GM12874 (cell line): ENCODE results near the gene SMAP1.

Experiments
- TF ChIP-seq, protein P1 (sequence below): IDR thresholded peaks from 2 replicates; pipeline ENCODE4 v1.5.1; 2011; ENCODE audit warnings: low read depth, mild to moderate bottlenecking, control low read depth, low read length, moderate library complexity; ENCODE audit not compliant: insufficient read depth

Gene SMAP1

DNA sequence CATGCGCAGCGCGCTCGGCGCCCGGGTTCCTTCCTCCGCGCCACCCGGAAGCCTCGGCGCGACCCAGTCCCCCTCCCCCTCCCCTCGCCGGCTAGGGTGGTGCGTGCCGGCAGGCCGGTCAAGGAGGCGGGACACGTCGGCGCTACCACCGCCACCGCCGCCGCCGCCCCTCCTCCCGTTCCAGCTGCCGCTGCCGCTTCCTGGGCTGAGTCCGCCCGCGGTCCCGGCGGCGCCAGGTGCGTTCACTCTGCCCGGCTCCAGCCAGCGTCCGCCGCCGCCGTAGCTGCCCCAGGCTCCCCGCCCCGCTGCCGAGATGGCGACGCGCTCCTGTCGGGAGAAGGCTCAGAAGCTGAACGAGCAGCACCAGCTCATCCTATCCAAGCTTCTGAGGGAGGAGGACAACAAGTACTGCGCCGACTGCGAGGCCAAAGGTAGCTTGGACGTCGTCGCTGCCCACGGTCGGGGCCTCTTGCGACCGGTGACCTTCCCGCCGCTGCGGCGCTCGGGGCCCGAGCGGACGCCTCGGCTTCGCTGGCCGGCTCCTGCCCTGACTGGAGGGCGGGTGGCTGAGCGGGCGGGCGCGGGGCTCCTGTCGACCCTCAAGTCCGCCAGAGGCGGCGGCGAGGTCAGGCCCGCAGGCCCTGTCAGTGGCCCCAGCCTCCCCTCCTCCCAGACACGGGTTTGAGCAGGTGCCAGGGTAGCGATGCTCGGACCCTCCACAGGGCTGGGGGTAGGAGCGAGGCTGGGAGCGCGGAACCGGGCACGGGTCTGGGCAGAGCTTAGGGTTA lies at the start of gene SMAP1:
SMAP1 (plus strand) TSS at position 173 of the 788 bp plus-strand sequence; CDS start at position 314, 141 bp downstream.
- TF ChIP-seq, protein P1, sequence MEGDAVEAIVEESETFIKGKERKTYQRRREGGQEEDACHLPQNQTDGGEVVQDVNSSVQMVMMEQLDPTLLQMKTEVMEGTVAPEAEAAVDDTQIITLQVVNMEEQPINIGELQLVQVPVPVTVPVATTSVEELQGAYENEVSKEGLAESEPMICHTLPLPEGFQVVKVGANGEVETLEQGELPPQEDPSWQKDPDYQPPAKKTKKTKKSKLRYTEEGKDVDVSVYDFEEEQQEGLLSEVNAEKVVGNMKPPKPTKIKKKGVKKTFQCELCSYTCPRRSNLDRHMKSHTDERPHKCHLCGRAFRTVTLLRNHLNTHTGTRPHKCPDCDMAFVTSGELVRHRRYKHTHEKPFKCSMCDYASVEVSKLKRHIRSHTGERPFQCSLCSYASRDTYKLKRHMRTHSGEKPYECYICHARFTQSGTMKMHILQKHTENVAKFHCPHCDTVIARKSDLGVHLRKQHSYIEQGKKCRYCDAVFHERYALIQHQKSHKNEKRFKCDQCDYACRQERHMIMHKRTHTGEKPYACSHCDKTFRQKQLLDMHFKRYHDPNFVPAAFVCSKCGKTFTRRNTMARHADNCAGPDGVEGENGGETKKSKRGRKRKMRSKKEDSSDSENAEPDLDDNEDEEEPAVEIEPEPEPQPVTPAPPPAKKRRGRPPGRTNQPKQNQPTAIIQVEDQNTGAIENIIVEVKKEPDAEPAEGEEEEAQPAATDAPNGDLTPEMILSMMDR, result 0 out of 2 replicates have a peak, but pooled peaks have one; percentile 6

DNA sequence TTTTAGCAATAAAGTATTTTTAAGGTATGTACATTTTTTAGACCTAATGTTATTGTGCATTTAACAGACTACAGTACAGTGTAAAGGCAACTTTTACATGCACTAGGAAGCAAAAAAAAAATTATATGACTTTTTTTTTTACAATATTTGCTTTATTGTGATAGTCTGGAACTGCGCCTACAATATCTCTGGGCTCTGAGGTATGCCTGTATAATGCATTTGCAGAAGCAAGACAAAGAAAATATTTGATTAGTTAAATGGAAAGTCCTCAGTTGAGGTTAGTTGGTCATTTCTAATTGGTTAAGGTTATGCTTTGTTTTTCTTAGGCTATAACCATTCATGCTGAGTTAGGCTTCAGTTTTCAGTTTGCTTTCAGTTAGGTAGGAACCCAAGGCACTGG lies 46.9 kb upstream of the SMAP1 start:
- TF ChIP-seq, protein P1, result no peak

DNA sequence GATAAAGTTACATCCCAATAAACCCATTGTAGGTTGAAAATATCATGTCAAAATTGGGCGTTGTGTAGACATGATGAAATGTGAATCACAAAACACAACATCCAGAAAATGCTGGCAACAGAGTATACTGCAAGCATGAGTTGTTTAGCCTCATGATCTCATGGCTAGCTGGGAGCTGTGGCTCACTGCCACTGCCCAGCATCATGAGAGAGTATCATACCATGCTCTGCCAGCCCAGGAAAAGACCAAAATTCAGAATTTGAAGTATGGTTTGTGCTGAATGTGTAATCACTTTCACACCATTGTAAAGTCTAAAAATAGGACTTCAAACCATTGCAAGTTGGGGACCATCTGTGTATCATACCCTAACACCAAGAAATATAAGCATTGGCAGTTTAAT lies 45.2 kb upstream of the SMAP1 start:
- TF ChIP-seq, protein P1, result no peak

DNA sequence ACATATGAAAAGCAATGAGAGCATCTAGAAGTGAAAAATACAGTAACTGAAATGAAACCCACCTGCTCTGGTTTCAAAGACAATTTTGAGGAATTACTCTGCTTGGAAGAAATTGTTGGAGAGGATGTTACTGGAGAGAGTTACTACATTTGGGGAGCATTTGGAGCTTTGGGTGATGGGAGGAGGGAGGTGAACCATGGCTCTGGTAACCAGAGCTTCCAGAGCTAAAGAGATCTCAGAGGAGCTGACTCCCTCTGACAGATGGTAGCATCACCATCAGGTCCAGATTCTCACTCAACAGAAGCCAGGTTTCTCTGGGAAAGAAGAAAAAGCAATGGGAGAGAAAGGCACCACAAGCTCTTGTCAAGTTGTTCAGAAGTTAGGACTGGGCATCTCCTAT lies 42.2 kb upstream of the SMAP1 start:
- TF ChIP-seq, protein P1, result no peak

DNA sequence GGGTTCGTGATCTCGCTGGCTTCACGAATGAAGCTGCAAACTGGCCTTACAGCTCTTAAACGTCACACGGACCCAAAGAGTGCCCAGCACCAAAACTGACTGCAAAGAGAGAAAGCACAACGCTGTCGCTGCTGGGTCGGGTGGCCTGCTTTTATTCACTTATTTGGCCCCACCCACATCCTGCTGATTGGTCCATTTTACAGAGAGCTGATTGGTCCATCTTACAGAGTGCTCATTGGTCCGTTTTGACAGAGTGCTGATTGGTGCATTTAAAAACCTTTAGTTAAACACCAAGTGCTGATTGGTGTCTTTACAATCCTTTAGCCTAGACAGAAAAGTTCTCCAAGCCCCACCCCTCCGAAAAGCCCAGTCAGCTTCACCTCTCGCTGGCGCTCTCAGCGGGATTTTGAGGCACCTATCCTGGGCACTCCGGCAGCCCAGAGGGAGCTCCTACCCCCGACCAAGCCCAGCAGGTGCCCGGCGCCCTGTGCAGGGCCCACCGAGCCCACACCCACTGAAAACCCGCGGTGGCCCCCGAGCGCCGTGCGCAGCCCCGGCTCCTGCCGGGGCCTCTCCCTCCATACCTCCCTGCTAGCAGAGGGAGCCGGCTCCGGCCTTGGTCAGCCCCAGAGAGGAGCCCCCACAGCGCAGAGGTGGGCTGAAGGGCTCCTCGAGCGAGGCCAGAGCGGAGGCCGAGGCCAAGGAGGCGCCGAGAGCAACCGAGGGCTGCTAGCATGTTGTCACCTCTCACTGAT lies 40.0 kb upstream of the SMAP1 start:
- TF ChIP-seq, protein P1, result no peak

DNA sequence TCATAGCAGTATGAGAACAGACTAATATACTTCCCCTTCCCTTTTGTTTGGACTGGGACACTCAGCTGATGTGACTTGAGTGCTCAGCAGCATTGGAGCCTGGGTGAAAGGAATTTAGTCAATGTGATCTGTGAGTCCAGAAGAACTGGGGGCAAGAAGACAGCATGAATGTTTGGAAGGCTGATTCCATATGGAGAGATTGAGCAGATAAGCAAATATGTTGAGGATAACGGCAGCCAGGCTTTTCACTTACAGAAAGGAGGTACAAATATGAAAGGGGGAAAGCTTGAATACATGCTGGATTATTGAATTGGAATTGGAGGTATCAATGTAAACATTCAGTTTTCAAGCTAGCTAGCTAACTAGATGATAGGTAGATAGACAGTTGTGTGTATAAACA lies 37.8 kb upstream of the SMAP1 start:
- TF ChIP-seq, protein P1, result no peak

DNA sequence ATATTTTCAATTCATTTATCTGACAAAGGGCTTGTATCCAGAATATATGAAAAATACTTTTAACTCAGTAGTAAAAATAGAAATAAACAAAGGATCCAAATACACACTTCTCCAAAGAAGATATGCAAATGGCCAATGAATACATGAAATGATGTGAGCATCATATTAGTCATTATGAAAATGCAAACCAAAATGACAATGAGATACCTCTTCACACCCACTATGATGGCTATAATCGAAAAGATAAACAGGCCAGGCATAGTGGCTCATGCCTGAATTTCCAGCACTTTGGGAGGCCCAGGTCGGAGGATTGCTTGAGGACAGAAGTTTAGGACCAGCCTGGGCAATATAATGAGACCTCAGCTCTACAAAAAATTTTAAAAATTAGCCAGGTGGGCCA lies 33.8 kb upstream of the SMAP1 start:
- TF ChIP-seq, protein P1, result no peak
